GM12892 (cell line): ENCODE results near the gene CCDC9B.

ENCODE experiments used
- POLR2A ChIP-seq: IDR thresholded peaks from 2 replicates; pipeline ENCODE4 v1.6.1; 2011; ENCODE audit warnings: low read depth, low read length, control low read depth
- POLR2AphosphoS5 ChIP-seq: IDR thresholded peaks from 2 replicates; pipeline ENCODE4 v1.6.1; 2011; ENCODE audit warnings: low read depth, low read length, control low read depth
- TAF1 ChIP-seq: IDR thresholded peaks from 2 replicates; pipeline ENCODE4 v1.6.1; 2011; ENCODE audit warnings: low read depth, mild to moderate bottlenecking, control low read depth, low read length, borderline replicate concordance

DNA sequence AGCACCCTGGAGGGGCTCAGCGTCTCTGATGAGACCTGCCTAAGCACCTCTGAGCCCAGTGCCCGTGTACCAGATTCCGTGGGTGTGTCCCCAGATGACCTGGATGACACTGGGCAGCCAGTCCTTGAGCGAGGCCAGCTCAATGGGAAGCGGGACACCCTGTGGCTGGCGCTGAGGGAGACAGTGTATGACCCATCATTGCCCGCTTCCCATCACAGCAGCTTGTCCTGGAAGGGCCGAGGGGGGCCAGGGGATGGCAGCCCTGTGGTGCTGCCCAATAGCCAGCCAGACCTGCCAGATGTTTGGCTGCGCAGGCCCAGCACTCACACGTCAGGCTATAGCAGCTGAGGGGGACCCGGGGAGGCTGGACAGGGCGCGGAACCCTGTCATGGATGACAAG, 29.2 kb upstream of the CCDC9B start:
- TF ChIP-seq POLR2AphosphoS5 (no peak), TAF1 (no peak), POLR2A (no peak)
